Neural progenitor cell (in vitro differentiated cells): ENCODE measurements around the gene E2F2. TPM values are rescaled to one million over a fixed set of nuclear protein-coding genes. Genes with fewer than 3 reads are reported as not detected.
A peak's percentile ranks its signal among the peaks of the same experiment; 100 is the strongest.

Experiments
- DNase-seq: peaks from one replicate; pipeline ENCODE4 v3.0.0-alpha.2; 2016; ENCODE audit warnings: low spot score
- H2AFZ ChIP-seq: fragments of 200-600 bp; sonication (generic); replicated peaks from 2 replicates; pipeline ENCODE4 v1.6.1; 2016; ENCODE audit warnings: antibody characterized with exemption
- H3F3A ChIP-seq: fragments of 200-600 bp; sonication (generic); 2 replicates; pipeline ENCODE4 v1.6.1; 2016; ENCODE audit warnings: antibody characterized with exemption, low read depth
- H3K27ac ChIP-seq: fragments of 200-600 bp; sonication (generic); 2 replicates; pipeline ENCODE4 v1.5.1; 2016; ENCODE audit warnings: mild to moderate bottlenecking
- H3K27me3 ChIP-seq: fragments of 200-600 bp; sonication (generic); 2 replicates; pipeline ENCODE4 v1.6.1; 2016; ENCODE audit warnings: mild to moderate bottlenecking, moderate library complexity
- H3K36me3 ChIP-seq: fragments of 200-600 bp; sonication (generic); 2 replicates; pipeline ENCODE4 v1.5.1; 2016
- H3K4me1 ChIP-seq: fragments of 200-600 bp; sonication (generic); 2 replicates; pipeline ENCODE4 v1.6.1; 2016; ENCODE audit warnings: mixed run types
- H3K4me2 ChIP-seq: fragments of 200-600 bp; sonication (generic); 2 replicates; pipeline ENCODE4 v1.6.1; 2016
- H3K4me3 ChIP-seq: fragments of 200-600 bp; sonication (generic); 2 replicates; pipeline ENCODE4 v1.5.1; 2016
- H3K79me2 ChIP-seq: fragments of 200-600 bp; sonication (generic); 2 replicates; pipeline ENCODE4 v1.6.1; 2016; ENCODE audit warnings: low read depth
- H3K9ac ChIP-seq: fragments of 200-600 bp; sonication (generic); 2 replicates; pipeline ENCODE4 v1.6.1; 2016
- H3K9me3 ChIP-seq: fragments of 200-600 bp; sonication (generic); 2 replicates; pipeline ENCODE4 v1.5.1; 2016; ENCODE audit warnings: low read depth
- H4K20me1 ChIP-seq: fragments of 200-600 bp; sonication (generic); 2 replicates; pipeline ENCODE4 v1.6.1; 2016; ENCODE audit warnings: low read depth
- H3K27ac Mint-ChIP-seq: 3 replicates; pipeline ENCODE4 v1.8.0; 2021; ENCODE audit warnings: mixed read lengths
- H3K27me3 Mint-ChIP-seq: 2 replicates; pipeline ENCODE4 v1.8.0; 2022; ENCODE audit warnings: low read depth, mild to moderate bottlenecking, inconsistent platforms, moderate library complexity, mixed read lengths; ENCODE audit not compliant: insufficient read depth
- H3K36me3 Mint-ChIP-seq: 3 replicates; pipeline ENCODE4 v1.8.0; 2021; ENCODE audit warnings: mixed read lengths
- H3K4me1 Mint-ChIP-seq: 3 replicates; pipeline ENCODE4 v1.8.0; 2021; ENCODE audit warnings: mixed read lengths
- H3K4me3 Mint-ChIP-seq: 3 replicates; pipeline ENCODE4 v1.8.0; 2021; ENCODE audit warnings: mild to moderate bottlenecking, moderate library complexity, mixed read lengths
- H3K9me3 Mint-ChIP-seq: 3 replicates; pipeline ENCODE4 v1.8.0; 2020; ENCODE audit warnings: mixed read lengths
- CTCF ChIP-seq: fragments of 200-600 bp; sonication (generic); IDR thresholded peaks from 2 replicates; pipeline ENCODE4 v1.5.1; 2017; ENCODE audit warnings: antibody characterized with exemption, mild to moderate bottlenecking
- EZH2 ChIP-seq: fragments of 200-600 bp; sonication (generic); IDR thresholded peaks from 2 replicates; pipeline ENCODE4 v1.6.1; 2017; ENCODE audit warnings: antibody characterized with exemption, mild to moderate bottlenecking, moderate library complexity
- EZH2phosphoT487 ChIP-seq: fragments of 200-600 bp; sonication (generic); IDR thresholded peaks from 2 replicates; pipeline ENCODE4 v1.6.1; 2017; ENCODE audit warnings: antibody characterized with exemption
- total RNA-seq: library from RNA; depleted of rRNA; stranded (reverse); fragments of >200 nt; gene quantifications from 2 replicates; pipeline ENCODE4 v1.2.3, GENCODE V29; 2015; ENCODE audit warnings: low replicate concordance

The E2F2 gene
- total RNA-seq, 1 donor from 2014 or later = 3.4 TPM

GRCh38 chr1:23475134-23475628, 55.9 kb downstream of the E2F2 start:
- TF ChIP-seq EZH2phosphoT487 (no peak), EZH2 (no peak), CTCF (no peak)
- Mint-ChIP-seq H3K27ac (no peak overlapping the region), H3K9me3 (no peaks in the 10 kb centered on the region), H3K4me1 (peaks cover 45% of the 10 kb centered on the region), H3K27me3 (peaks cover 2% of the 10 kb centered on the region), H3K4me3 (no peak overlapping the region), H3K36me3 (peaks cover 4% of the 10 kb centered on the region)
- no peaks in the 10 kb centered on the region for H4K20me1 ChIP-seq
- DNase-seq = no peak
- H3K4me1 ChIP-seq = peaks cover 10% of the 10 kb centered on the region
- H3K9ac ChIP-seq = no peak overlapping the region
- peaks cover 6% of the 10 kb centered on the region for H3F3A ChIP-seq
- no peak overlapping the region for H2AFZ ChIP-seq
- no peaks in the 10 kb centered on the region for H3K36me3 ChIP-seq
- no peak overlapping the region for H3K4me2 ChIP-seq
- no peaks in the 10 kb centered on the region for H3K79me2 ChIP-seq
- H3K27ac ChIP-seq = no peak overlapping the region
- H3K27me3 ChIP-seq = no peaks in the 10 kb centered on the region
- H3K9me3 ChIP-seq = no peaks in the 10 kb centered on the region
- no peak overlapping the region for H3K4me3 ChIP-seq

DNA sequence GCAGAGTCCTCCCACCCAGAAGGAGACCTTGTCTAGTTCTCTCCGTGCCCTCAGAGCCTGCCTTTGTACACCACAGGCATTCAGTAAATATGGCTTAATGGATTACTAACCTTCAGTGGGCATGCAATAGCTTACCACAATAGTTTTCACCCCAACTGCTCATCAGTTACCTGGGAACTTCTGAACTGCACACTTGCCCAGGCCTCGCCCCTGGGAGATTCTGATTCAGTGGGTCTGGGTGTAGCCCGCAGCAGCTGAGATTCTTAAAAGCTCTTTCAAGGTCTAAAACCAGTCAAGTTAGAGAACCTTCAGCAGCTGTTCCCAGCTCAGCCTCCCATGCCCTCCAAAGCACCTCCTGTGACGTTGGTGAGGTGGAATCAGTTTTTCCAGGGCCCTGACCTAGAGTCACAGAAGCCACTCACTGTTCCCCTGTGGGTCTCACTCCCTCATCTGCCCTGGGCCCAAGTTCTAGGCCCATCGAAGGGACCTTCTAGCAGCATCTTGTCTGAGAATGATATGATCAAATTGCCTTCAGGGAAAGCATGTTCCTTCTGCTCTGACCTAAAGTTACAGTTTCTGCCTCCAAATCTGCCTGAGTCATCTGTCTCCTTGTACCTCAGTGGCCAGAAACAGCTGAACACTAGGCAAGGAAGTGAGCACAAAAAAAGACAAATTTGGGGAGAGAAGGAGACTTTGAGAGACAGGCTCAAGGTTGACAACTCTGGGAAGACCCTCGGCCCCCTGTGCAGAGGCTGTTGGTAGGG, 57.8 kb downstream of the E2F2 start:
- Histone ChIP-seq H3K9me3 (no peaks in the 10 kb centered on the region), H3K27ac (no peak overlapping the region), H4K20me1 (no peaks in the 10 kb centered on the region), H3K27me3 (no peaks in the 10 kb centered on the region), H3K4me3 (no peak overlapping the region), H3K9ac (no peak overlapping the region), H3F3A (peaks cover 6% of the 10 kb centered on the region), H3K79me2 (no peaks in the 10 kb centered on the region), H2AFZ (no peak overlapping the region), H3K4me1 (peaks cover 10% of the 10 kb centered on the region), H3K4me2 (no peak overlapping the region), H3K36me3 (no peaks in the 10 kb centered on the region)
- H3K9me3 Mint-ChIP-seq = no peaks in the 10 kb centered on the region
- DNase-seq = no peak
- H3K27ac Mint-ChIP-seq = no peak overlapping the region
- TF ChIP-seq CTCF = no peak
- TF ChIP-seq EZH2phosphoT487 = no peak
- no peak for TF ChIP-seq EZH2
- H3K36me3 Mint-ChIP-seq = peaks cover 4% of the 10 kb centered on the region
- peaks cover 33% of the 10 kb centered on the region for H3K4me1 Mint-ChIP-seq
- peaks cover 2% of the 10 kb centered on the region for H3K27me3 Mint-ChIP-seq
- no peak overlapping the region for H3K4me3 Mint-ChIP-seq

DNA sequence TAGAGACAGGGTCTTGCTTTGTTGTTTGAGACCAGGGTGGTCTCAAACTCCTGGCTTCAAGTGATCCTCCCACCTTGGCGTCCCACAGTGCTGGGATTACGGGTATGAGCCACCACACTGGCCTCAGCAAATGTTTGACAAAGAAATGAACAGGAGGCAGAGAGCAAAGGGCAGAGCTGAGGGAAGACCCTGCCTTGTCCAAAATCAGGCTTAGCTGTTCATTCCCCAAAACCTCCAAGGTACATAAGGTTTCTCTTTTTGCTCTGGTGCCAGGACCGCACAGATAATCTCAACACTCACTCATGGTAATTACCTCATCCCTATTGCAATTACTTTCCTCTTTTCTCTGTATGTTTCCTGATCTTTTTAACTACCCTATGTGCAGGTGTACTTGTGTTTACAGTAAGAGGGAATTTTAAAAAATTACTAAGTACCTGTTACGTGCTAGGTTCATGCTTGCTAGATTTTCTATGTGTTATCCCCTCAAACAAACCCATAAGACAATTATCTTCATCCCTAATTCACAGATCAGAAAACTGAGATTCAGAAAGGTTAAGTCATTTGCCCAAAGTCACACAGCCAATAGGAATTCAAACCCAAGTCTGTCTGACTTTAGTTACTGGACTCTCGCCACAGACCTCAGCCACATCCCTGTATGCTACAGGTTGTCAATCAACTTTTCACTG, 58.5 kb downstream of the E2F2 start:
- Mint-ChIP-seq H3K27me3 (peaks cover 2% of the 10 kb centered on the region), H3K36me3 (peaks cover 3% of the 10 kb centered on the region), H3K4me1 (peaks cover 33% of the 10 kb centered on the region), H3K9me3 (no peaks in the 10 kb centered on the region), H3K27ac (no peak overlapping the region), H3K4me3 (no peak overlapping the region)
- H3K27me3 ChIP-seq = no peaks in the 10 kb centered on the region
- DNase-seq = peak; percentile 28
- H3K9ac ChIP-seq = no peak overlapping the region
- H3K9me3 ChIP-seq = no peaks in the 10 kb centered on the region
- no peak overlapping the region for H3K4me3 ChIP-seq
- no peak for TF ChIP-seq CTCF
- TF ChIP-seq EZH2phosphoT487 = no peak
- no peak for TF ChIP-seq EZH2
- H3K4me2 ChIP-seq = peak overlapping the region; percentile 49
- H4K20me1 ChIP-seq = no peaks in the 10 kb centered on the region
- H2AFZ ChIP-seq = no peak overlapping the region
- no peak overlapping the region for H3K27ac ChIP-seq
- H3F3A ChIP-seq = peaks cover 6% of the 10 kb centered on the region
- peaks cover 10% of the 10 kb centered on the region for H3K4me1 ChIP-seq
- no peaks in the 10 kb centered on the region for H3K36me3 ChIP-seq
- no peaks in the 10 kb centered on the region for H3K79me2 ChIP-seq
